GM21367 (cell line): ENCODE results near the gene ABCG5.

ENCODE experiments used
- ATAC-seq: cut with Tn5 transposase; IDR thresholded peaks from one replicate; pipeline ENCODE4 v1.9.1; 2021; ENCODE audit not compliant: unreplicated experiment

Gene ABCG5

GRCh38 chr2:43838560-43839267 lies at the start of gene ABCG5, which contains the start of gene ABCG8:
Gene ABCG5 (minus strand): TSS chr2:43838839. CDS start chr2:43838679, 160 bp downstream.
Gene ABCG8 (plus strand): TSS chr2:43838971. CDS start chr2:43839054, 83 bp downstream.
- ATAC-seq = no peak

- no peak for ATAC-seq
These were observed 48.5 kb upstream of the ABCG5 start for GRCh38 chr2:43887176-43887575.

- no peak for ATAC-seq
These were observed 46.5 kb upstream of the ABCG5 start for GRCh38 chr2:43885132-43885632.

GRCh38 chr2:43884689-43885088 lies 46.0 kb upstream of the ABCG5 start:
- ATAC-seq = no peak

GRCh38 chr2:43882312-43882711 lies 43.7 kb upstream of the ABCG5 start:
- ATAC-seq = no peak

GRCh38 chr2:43880952-43881351 lies 42.3 kb upstream of the ABCG5 start:
- ATAC-seq = no peak

GRCh38 chr2:43880471-43880870 lies 41.8 kb upstream of the ABCG5 start:
- no peak for ATAC-seq

- no peak for ATAC-seq
These were observed 40.6 kb upstream of the ABCG5 start for GRCh38 chr2:43879261-43879660.

- peak; percentile 62 for ATAC-seq
These were observed 39.3 kb upstream of the ABCG5 start for GRCh38 chr2:43877782-43878464.

- no peak for ATAC-seq
These were observed 36.3 kb upstream of the ABCG5 start for GRCh38 chr2:43874776-43875451.

GRCh38 chr2:43872151-43872550 lies 33.5 kb upstream of the ABCG5 start:
- ATAC-seq = no peak

GRCh38 chr2:43855292-43855691 lies 16.7 kb upstream of the ABCG5 start:
- no peak for ATAC-seq

GRCh38 chr2:43854671-43855070 lies 16.0 kb upstream of the ABCG5 start:
- ATAC-seq = no peak

GRCh38 chr2:43853141-43854081 lies 14.8 kb upstream of the ABCG5 start:
- no peak for ATAC-seq

GRCh38 chr2:43852196-43852730 lies 13.6 kb upstream of the ABCG5 start:
- ATAC-seq = no peak

GRCh38 chr2:43851011-43851980 lies 12.7 kb upstream of the ABCG5 start:
- no peak for ATAC-seq

GRCh38 chr2:43848214-43848613 lies 9.6 kb upstream of the ABCG5 start:
- no peak for ATAC-seq

GRCh38 chr2:43846140-43846793 lies 7.6 kb upstream of the ABCG5 start:
- ATAC-seq = no peak

GRCh38 chr2:43845181-43845580 lies 6.5 kb upstream of the ABCG5 start:
- no peak for ATAC-seq
